Tibial artery (tissue), 4 donors: ENCODE data around the gene CTNNAL1.

Source experiments
- DNase-seq, 2 donors: peaks; one replicate each; pipeline ENCODE4 v3.0.0-alpha.2; 2019
- H3K27ac ChIP-seq, 2 donors: fragments of 200-600 bp; sonication (generic) in 1 of 2; 1 replicate in 1 of 2; 2 replicates in 1 of 2; pipeline ENCODE4 v1.5.1; 2018 to 2019; ENCODE audit warnings: mild to moderate bottlenecking in 1 of 2
- H3K27me3 ChIP-seq, 2 donors: fragments of 200-600 bp; sonication (generic) in 1 of 2; one replicate each; pipeline versions ENCODE4 v1.5.1 to v1.6.0; 2016 to 2019
- H3K36me3 ChIP-seq, 3 donors: fragments of 200-600 bp; sonication (generic) in 2 of 3; one replicate each; pipeline ENCODE4 v1.5.1; 2016 to 2019; ENCODE audit warnings: mild to moderate bottlenecking in 2 of 3
- H3K4me1 ChIP-seq, 4 donors: fragments of 200-600 bp; sonication (generic) in 2 of 4; 1 replicate in 3 of 4; 2 replicates in 1 of 4; pipeline ENCODE4 v1.5.1; 2016 to 2019
- H3K4me3 ChIP-seq, 2 donors: fragments of 200-600 bp; sonication (generic) in 1 of 2; 1 replicate in 1 of 2; 2 replicates in 1 of 2; pipeline ENCODE4 v1.5.1; 2018 to 2019; ENCODE audit warnings: mild to moderate bottlenecking in 2 of 2
- H3K9me3 ChIP-seq, 3 donors: fragments of 200-600 bp; sonication (generic) in 1 of 3; one replicate each; pipeline ENCODE4 v1.5.1; 2016 to 2019
- CTCF ChIP-seq, 2 experiments: fragments of 200-600 bp in 1 of 2; fragments of 450-650 bp in 1 of 2; IDR thresholded peaks; one replicate each; pipeline ENCODE4 v1.5.1; 2017 to 2019; ENCODE audit warnings: antibody characterized with exemption in 2 of 2, mild to moderate bottlenecking in 1 of 2, moderate library complexity in 1 of 2
- intact Hi-C: fragments of 100-400 bp; cut with DNase I; formaldehyde crosslinking; loops from one replicate; pipeline ENCODE4 v1.15.0; 2023; ENCODE audit warnings: low total_unique reads

The CTNNAL1 gene

GRCh38 chr9:109035684-109036423 lies 22.6 kb upstream of the CTNNAL1 start:
- peak overlapping the region in 1 of 2 donors; percentile 37 for H3K27ac ChIP-seq
- intact Hi-C loops = no loop called here
- no peaks in the 10 kb centered on the region for H3K27me3 ChIP-seq
- no peaks in the 10 kb centered on the region for H3K9me3 ChIP-seq
- no peak for TF ChIP-seq CTCF (IDR thresholded peaks at IDR 0.05)
- peaks cover 9 to 42% (median 25%) of the 10 kb centered on the region in 3 donors for H3K36me3 ChIP-seq
- peak in 1 of 2 donors; percentile 39 for DNase-seq
- H3K4me3 ChIP-seq = no peak overlapping the region
- peaks cover 0 to 19% (median 8%) of the 10 kb centered on the region in 4 donors for H3K4me1 ChIP-seq

- no peak overlapping the region for H3K4me3 ChIP-seq
- intact Hi-C loops = no loop called here
- peaks cover 9 to 48% (median 20%) of the 10 kb centered on the region in 3 donors for H3K36me3 ChIP-seq
- no peak overlapping the region for H3K27ac ChIP-seq
- no peaks in the 10 kb centered on the region for H3K27me3 ChIP-seq
- TF ChIP-seq CTCF (IDR thresholded peaks at IDR 0.05) = no peak
- no peak for DNase-seq
- peaks cover 0 to 19% (median 8%) of the 10 kb centered on the region in 4 donors for H3K4me1 ChIP-seq
- H3K9me3 ChIP-seq = no peaks in the 10 kb centered on the region
Measured at GRCh38 chr9:109033941-109034700, 20.8 kb upstream of the CTNNAL1 start.

- Histone ChIP-seq H3K36me3 (peaks cover 9 to 38% (median 13%) of the 10 kb centered on the region in 3 donors), H3K4me1 (peaks cover 0 to 23% (median 3%) of the 10 kb centered on the region in 4 donors), H3K4me3 (no peak overlapping the region)
Measured at GRCh38 chr9:109031241-109031640, 17.9 kb upstream of the CTNNAL1 start.

GRCh38 chr9:109030426-109030825 lies 17.1 kb upstream of the CTNNAL1 start:
- no peak overlapping the region for H3K27ac ChIP-seq
- no peaks in the 10 kb centered on the region for H3K27me3 ChIP-seq
- no peak overlapping the region for H3K4me3 ChIP-seq
- TF ChIP-seq CTCF (IDR thresholded peaks at IDR 0.05) = no peak
- peaks cover 9 to 38% (median 13%) of the 10 kb centered on the region in 3 donors for H3K36me3 ChIP-seq
- peaks cover 0 to 14% (median 1%) of the 10 kb centered on the region in 4 donors for H3K4me1 ChIP-seq
- no peaks in the 10 kb centered on the region for H3K9me3 ChIP-seq
- intact Hi-C loops = no loop called here
- DNase-seq = no peak

More at GRCh38 chr9:109031241-109031640, 17.9 kb upstream of the CTNNAL1 start:
- Histone ChIP-seq H3K9me3 (no peaks in the 10 kb centered on the region), H3K27ac (no peak overlapping the region), H3K27me3 (no peaks in the 10 kb centered on the region)
- intact Hi-C loops = no loop called here
- no peak for TF ChIP-seq CTCF (IDR thresholded peaks at IDR 0.05)
- DNase-seq = no peak

GRCh38 chr9:109028457-109028856 lies 15.2 kb upstream of the CTNNAL1 start:
- H3K9me3 ChIP-seq = no peaks in the 10 kb centered on the region
- H3K4me1 ChIP-seq = peaks cover 0 to 12% (median 0%) of the 10 kb centered on the region in 4 donors
- H3K27me3 ChIP-seq = no peaks in the 10 kb centered on the region
- no peak for TF ChIP-seq CTCF (IDR thresholded peaks at IDR 0.05)
- no peak overlapping the region for H3K4me3 ChIP-seq
- H3K27ac ChIP-seq = no peak overlapping the region
- intact Hi-C loops = no loop called here
- no peak for DNase-seq
- peaks cover 8 to 23% (median 9%) of the 10 kb centered on the region in 3 donors for H3K36me3 ChIP-seq
